K562 (cell line): Measurements from ENCODE around the gene GCDH. TPM values are rescaled to one million over a fixed set of nuclear protein-coding genes. Genes with fewer than 3 reads are reported as not detected.
A peak's percentile ranks its signal among the peaks of the same experiment; 100 is the strongest.

ENCODE experiments used
- CBX2 ChIP-seq: fragments of 200-600 bp; sonication (generic); IDR thresholded peaks from one replicate; pipeline ENCODE4 v1.6.1; 2012; ENCODE audit warnings: mild to moderate bottlenecking, low read length, inconsistent platforms; ENCODE audit not compliant: insufficient read depth, poor library complexity, severe bottlenecking
- CHD1 ChIP-seq: fragments of 200-600 bp; sonication (generic); IDR thresholded peaks from one replicate; pipeline ENCODE4 v1.6.1; 2012; ENCODE audit warnings: mild to moderate bottlenecking, moderate library complexity, low read length, inconsistent platforms
- EHMT2 ChIP-seq: fragments of 450-650 bp; IDR thresholded peaks from 2 replicates; pipeline ENCODE4 v1.6.1; 2018; ENCODE audit warnings: antibody characterized with exemption
- ELF4 ChIP-seq: fragments of 450-650 bp; formaldehyde crosslinking; IDR thresholded peaks from 2 replicates; pipeline ENCODE4 v1.4.0; 2022; ENCODE audit warnings: missing genetic modification characterization
- EWSR1 ChIP-seq: fragments of 450-650 bp; IDR thresholded peaks from 2 replicates; pipeline ENCODE4 v1.6.1; 2018; ENCODE audit warnings: borderline replicate concordance, mild to moderate bottlenecking, low read depth, moderate library complexity; ENCODE audit not compliant: partially characterized antibody
- ILK ChIP-seq: fragments of 450-650 bp; IDR thresholded peaks from 2 replicates; pipeline ENCODE4 v1.6.1; 2016; ENCODE audit warnings: missing genetic modification characterization, low read depth, mild to moderate bottlenecking, missing compliant biosample characterization, moderate library complexity, borderline replicate concordance
- MAZ ChIP-seq, 2 experiments: fragments of 450-650 bp in 1 of 2; sonication (generic) in 1 of 2; formaldehyde crosslinking; IDR thresholded peaks in 1 of 2; conservative IDR thresholded peaks in 1 of 2; 2 replicates each; pipeline versions ENCODE4 v1.4.0 to v1.5.0; 2020; ENCODE audit warnings: mild to moderate bottlenecking in 1 of 2, missing genetic modification reagents in 1 of 2
- PBX2 ChIP-seq, 2 experiments: IDR thresholded peaks in 1 of 2; conservative IDR thresholded peaks in 1 of 2; 2 replicates each; pipeline ENCODE4 v1.6.1; 2016; ENCODE audit warnings: low read depth in 2 of 2, mild to moderate bottlenecking in 1 of 2, missing compliant biosample characterization in 1 of 2, missing genetic modification characterization in 1 of 2, moderate library complexity in 1 of 2
- SAFB ChIP-seq: fragments of 200-400 bp; formaldehyde crosslinking; IDR thresholded peaks from 2 replicates; pipeline ENCODE4 v1.6.1; 2017; ENCODE audit warnings: low read depth, low read length, borderline replicate concordance
- SRSF9 ChIP-seq: fragments of 200-400 bp; formaldehyde crosslinking; IDR thresholded peaks from 2 replicates; pipeline ENCODE4 v1.6.1; 2017; ENCODE audit warnings: low read depth, low read length, borderline replicate concordance
- ZNF583 ChIP-seq: fragments of 250-450 bp; sonication (Bioruptor Pico); IDR thresholded peaks from 2 replicates; pipeline ENCODE4 v1.4.0; 2020
- polyA plus RNA-seq, 8 experiments: library from polyadenylated mRNA; depleted of rRNA in 4 of 8; stranded (reverse) in 5 of 8; unstranded in 3 of 8; fragments of >200 nt; fragmentation: Nextera tagmentation in 2 of 8; fragmentation: Illumina TruSeq in 1 of 8; extraction: Ambion mirVana in 2 of 8; extraction: Trizol in 1 of 8; gene quantifications; 2 replicates each; pipeline versions ENCODE4 v1.2.1 to v1.2.3, GENCODE V29; 2011 to 2014; ENCODE audit warnings: inconsistent platforms in 1 of 8, missing spikeins in 1 of 8
- total RNA-seq, 7 experiments: library from RNA; depleted of rRNA in 6 of 7; stranded (reverse); fragments of >200 nt in 6 of 7; fragmentation: Illumina TruSeq in 2 of 7; extraction: Trizol in 2 of 7; gene quantifications; 2 replicates each; pipeline versions ENCODE4 v1.2.1 to v1.2.3, GENCODE V29; 2011 to 2021; ENCODE audit warnings: low replicate concordance in 1 of 7
- TF ChIP-seq, protein P1 (sequence below): fragments of 450-650 bp; IDR thresholded peaks from 2 replicates; pipeline ENCODE4 v1.6.1; 2016; ENCODE audit warnings: mild to moderate bottlenecking
- TF ChIP-seq, protein P2 (sequence below): fragments of 450-650 bp; IDR thresholded peaks from 2 replicates; pipeline ENCODE4 v1.6.1; 2016

GCDH gene
- total and polyA plus RNA-seq, 9 of the 15 experiments (the other 6 are each of a cell fraction or from before 2014, with no cell fraction given): 2.9 to 50.8 (median 19.1) TPM

DNA sequence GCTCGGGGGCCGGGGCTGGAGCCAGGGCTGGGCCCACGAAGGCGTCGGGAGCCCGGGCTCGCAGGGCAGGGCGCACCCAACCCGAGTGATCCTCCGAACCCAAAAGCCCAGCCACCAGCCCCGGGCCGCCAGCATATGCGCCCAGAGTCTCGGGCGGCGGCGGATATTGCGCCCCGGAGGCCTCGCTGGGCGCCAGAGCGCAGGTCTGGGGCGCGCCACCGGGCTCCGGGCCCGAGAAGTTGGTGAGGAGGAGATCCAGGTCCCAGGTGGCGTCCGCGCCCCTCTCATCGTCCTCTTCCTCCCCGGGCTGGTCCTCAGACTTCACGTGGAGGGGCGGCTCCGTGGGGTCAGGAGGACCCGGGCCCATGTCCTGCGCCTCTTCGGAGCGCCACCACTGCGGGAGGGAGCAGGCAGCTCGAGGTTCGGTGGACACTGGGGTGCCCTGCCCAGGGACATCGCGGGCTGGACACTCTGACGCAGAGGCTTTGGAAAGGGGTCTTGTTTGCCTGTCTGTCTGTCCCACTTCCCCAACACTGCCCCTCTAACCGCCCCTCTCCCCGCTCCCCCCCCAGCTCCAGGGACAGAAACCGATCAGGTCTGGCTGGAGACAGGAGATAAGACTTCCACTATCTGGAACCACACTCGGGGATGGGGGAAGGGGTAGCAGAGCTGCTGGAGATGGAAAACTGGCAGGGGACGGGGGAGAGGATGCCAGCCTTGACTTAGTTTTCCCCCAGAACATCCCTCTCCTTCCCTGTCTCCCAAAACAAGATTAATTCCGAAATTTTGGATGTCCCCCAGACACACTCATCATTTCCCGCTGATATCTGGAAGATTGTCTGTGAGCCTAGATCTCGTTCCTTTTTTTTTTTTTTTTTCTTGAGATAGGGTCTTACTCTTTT lies 5.0 kb upstream of the GCDH start (continued):
- TF ChIP-seq PBX2 (CRISPR knock-in tag; IDR thresholded peaks at IDR 0.05; ENCODE audit: low read depth): no peak
- no peak for TF ChIP-seq PBX2 (tag; conservative IDR thresholded peaks at IDR 0.05; ENCODE audit: low read depth)
- 0 out of 2 replicates have a peak, but pooled peaks have one; percentile 2 for TF ChIP-seq ZNF583
- TF ChIP-seq, protein P1, sequence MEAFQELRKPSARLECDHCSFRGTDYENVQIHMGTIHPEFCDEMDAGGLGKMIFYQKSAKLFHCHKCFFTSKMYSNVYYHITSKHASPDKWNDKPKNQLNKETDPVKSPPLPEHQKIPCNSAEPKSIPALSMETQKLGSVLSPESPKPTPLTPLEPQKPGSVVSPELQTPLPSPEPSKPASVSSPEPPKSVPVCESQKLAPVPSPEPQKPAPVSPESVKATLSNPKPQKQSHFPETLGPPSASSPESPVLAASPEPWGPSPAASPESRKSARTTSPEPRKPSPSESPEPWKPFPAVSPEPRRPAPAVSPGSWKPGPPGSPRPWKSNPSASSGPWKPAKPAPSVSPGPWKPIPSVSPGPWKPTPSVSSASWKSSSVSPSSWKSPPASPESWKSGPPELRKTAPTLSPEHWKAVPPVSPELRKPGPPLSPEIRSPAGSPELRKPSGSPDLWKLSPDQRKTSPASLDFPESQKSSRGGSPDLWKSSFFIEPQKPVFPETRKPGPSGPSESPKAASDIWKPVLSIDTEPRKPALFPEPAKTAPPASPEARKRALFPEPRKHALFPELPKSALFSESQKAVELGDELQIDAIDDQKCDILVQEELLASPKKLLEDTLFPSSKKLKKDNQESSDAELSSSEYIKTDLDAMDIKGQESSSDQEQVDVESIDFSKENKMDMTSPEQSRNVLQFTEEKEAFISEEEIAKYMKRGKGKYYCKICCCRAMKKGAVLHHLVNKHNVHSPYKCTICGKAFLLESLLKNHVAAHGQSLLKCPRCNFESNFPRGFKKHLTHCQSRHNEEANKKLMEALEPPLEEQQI: no peak
- TF ChIP-seq CBX2: no peak
- TF ChIP-seq SAFB: no peak
- no peak for TF ChIP-seq SRSF9
- TF ChIP-seq ILK (tag): no peak
- TF ChIP-seq, protein P2, sequence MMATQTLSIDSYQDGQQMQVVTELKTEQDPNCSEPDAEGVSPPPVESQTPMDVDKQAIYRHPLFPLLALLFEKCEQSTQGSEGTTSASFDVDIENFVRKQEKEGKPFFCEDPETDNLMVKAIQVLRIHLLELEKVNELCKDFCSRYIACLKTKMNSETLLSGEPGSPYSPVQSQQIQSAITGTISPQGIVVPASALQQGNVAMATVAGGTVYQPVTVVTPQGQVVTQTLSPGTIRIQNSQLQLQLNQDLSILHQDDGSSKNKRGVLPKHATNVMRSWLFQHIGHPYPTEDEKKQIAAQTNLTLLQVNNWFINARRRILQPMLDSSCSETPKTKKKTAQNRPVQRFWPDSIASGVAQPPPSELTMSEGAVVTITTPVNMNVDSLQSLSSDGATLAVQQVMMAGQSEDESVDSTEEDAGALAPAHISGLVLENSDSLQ: peak; percentile 46; the same call in 1 of the 2 replicates
- no peak for TF ChIP-seq ELF4 (CRISPR knock-in tag)
- peak; percentile 96 for TF ChIP-seq CHD1
- TF ChIP-seq EWSR1: no peak
- no peak for TF ChIP-seq EHMT2
- peak; percentile 21 to 62; a peak in 3 of 4 replicates for TF ChIP-seq MAZ (CRISPR knock-in tag; conservative IDR thresholded peaks at IDR 0.05 in 1 of 2, IDR thresholded peaks at IDR 0.05 in 1 of 2)
